OCI-LY3 (cell line): ENCODE data around the gene RESP18.

ENCODE experiments used
- H2AFZ ChIP-seq: fragments of 200-600, 300-600 bp; shearing (Covaris generic); 2 replicates; pipeline ENCODE4 v1.6.0; 2014; ENCODE audit warnings: antibody characterized with exemption, low read depth, low read length
- H3K27ac ChIP-seq: fragments of 200-600, 300-600 bp; sonication (generic); 2 replicates; pipeline ENCODE4 v1.5.1; 2014; ENCODE audit warnings: mild to moderate bottlenecking, low read length, moderate library complexity, mixed read lengths
- H3K27me3 ChIP-seq: fragments of 200-600, 300-600 bp; sonication (generic); 2 replicates; pipeline ENCODE4 v1.6.1; 2014; ENCODE audit warnings: low read depth, low read length, mixed read lengths
- H3K36me3 ChIP-seq: fragments of 200-600, 300-600 bp; sonication (generic); replicated peaks from 2 replicates; pipeline ENCODE3; 2014; ENCODE audit warnings: low read depth, low read length, mixed read lengths
- H3K4me1 ChIP-seq: fragments of 300-600, 200-600 bp; sonication (generic); 2 replicates; pipeline ENCODE4 v1.6.1; 2014; ENCODE audit warnings: low read length, mixed read lengths
- H3K4me2 ChIP-seq: fragments of 200-600, 300-600 bp; sonication (generic); 2 replicates; pipeline ENCODE4 v1.6.1; 2014; ENCODE audit warnings: low read length, mixed read lengths
- H3K4me3 ChIP-seq: fragments of 300-600, 200-600 bp; sonication (generic); 2 replicates; pipeline ENCODE4 v1.5.1; 2014; ENCODE audit warnings: antibody characterized with exemption, mild to moderate bottlenecking, low read length, moderate library complexity
- H3K79me2 ChIP-seq: fragments of 300-600, 200-600 bp; shearing (Covaris generic); 2 replicates; pipeline ENCODE4 v1.6.1; 2014; ENCODE audit warnings: mild to moderate bottlenecking, low read length, mixed read lengths
- H3K9ac ChIP-seq: fragments of 300-600, 200-600 bp; shearing (Covaris generic); 2 replicates; pipeline ENCODE4 v1.6.0; 2014; ENCODE audit warnings: mild to moderate bottlenecking, low read length, moderate library complexity
- H3K9me3 ChIP-seq: fragments of 200-600, 300-600 bp; shearing (Covaris generic); 2 replicates; pipeline ENCODE4 v1.6.1; 2014; ENCODE audit warnings: low read length, mixed read lengths; ENCODE audit not compliant: insufficient read depth
- H4K20me1 ChIP-seq: fragments of 200-600, 300-600 bp; sonication (generic); 2 replicates; pipeline ENCODE4 v1.6.1; 2016; ENCODE audit warnings: low read length, mixed read lengths; ENCODE audit not compliant: insufficient read depth
- EZH2phosphoT487 ChIP-seq: fragments of 200-600 bp; shearing (Covaris generic); IDR thresholded peaks from 2 replicates; pipeline ENCODE4 v1.6.1; 2018; ENCODE audit warnings: antibody characterized with exemption, mixed run types, low read depth
- TF ChIP-seq, protein P1 (sequence below): fragments of 200-600, 300-600 bp; sonication (generic); IDR thresholded peaks from 2 replicates; pipeline ENCODE4 v1.5.1; 2014; ENCODE audit warnings: antibody characterized with exemption, low read length, low read depth

The RESP18 gene

DNA sequence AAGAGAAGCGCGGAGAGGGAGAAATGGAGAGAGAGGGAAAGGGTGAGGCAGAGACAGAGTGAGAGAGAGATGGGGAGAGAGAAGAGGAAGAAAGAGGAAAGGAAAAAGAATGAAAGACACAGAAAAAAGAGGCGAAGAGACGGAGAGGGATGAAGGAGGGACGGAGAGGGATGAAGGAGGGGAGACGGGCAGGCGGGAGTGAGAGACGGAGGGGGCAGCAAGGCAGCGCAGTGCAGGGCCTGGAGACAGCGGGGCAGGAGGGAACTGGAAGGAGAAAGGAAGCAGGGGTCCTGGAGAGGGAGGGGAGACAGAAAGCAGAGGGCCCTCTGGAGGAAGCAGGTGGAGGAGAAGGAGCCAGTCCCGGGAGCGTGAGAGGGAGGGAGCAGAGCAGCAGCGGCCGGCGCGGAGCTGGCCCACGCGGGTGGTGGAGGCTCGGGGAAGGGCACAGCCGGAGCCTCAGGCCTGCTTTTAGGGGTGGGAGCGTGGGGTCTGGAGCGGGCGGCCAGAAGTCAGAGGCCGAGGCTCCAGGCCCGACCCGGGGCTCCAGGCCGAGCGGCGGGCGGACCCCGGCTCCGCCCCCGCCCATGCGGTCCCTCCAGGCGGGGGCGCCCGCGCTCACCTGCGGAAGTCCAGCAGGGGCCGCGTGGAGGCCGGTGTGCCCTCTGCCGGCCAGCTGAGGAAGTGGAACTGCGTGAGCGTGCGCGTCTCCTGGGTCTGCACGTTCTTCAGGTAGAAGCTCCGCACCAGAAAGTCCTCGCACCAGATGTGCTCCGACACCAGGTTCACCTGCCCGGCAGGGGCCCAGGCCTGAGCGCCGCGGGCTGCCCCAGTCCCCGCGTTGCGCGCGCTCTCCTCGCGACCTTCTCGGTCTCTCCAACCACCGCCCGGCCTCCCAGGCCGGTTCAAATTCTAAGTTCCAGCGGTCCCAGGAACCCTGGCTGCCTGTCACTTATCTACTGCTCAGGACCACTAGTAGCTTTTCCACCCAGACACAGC lies 37.9 kb downstream of the RESP18 start:
- H3K27ac ChIP-seq = no peak overlapping the region
- H3K4me3 ChIP-seq = peak overlapping the region; percentile 88
- no peaks in the 10 kb centered on the region for H3K9me3 ChIP-seq
- H3K27me3 ChIP-seq = peaks cover 9% of the 10 kb centered on the region; the same call in 1 of the 2 replicates
- H3K79me2 ChIP-seq = no peaks in the 10 kb centered on the region
- no peaks in the 10 kb centered on the region for H3K36me3 ChIP-seq
- peaks cover 10% of the 10 kb centered on the region for H3K4me1 ChIP-seq
- TF ChIP-seq, protein P1, sequence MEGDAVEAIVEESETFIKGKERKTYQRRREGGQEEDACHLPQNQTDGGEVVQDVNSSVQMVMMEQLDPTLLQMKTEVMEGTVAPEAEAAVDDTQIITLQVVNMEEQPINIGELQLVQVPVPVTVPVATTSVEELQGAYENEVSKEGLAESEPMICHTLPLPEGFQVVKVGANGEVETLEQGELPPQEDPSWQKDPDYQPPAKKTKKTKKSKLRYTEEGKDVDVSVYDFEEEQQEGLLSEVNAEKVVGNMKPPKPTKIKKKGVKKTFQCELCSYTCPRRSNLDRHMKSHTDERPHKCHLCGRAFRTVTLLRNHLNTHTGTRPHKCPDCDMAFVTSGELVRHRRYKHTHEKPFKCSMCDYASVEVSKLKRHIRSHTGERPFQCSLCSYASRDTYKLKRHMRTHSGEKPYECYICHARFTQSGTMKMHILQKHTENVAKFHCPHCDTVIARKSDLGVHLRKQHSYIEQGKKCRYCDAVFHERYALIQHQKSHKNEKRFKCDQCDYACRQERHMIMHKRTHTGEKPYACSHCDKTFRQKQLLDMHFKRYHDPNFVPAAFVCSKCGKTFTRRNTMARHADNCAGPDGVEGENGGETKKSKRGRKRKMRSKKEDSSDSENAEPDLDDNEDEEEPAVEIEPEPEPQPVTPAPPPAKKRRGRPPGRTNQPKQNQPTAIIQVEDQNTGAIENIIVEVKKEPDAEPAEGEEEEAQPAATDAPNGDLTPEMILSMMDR = peak; percentile 82
- no peak for TF ChIP-seq EZH2phosphoT487
- H3K4me2 ChIP-seq = peak overlapping the region; percentile 92
- no peaks in the 10 kb centered on the region for H4K20me1 ChIP-seq
- H2AFZ ChIP-seq = peak overlapping the region; percentile 98
- peak overlapping the region; percentile 74 for H3K9ac ChIP-seq

DNA sequence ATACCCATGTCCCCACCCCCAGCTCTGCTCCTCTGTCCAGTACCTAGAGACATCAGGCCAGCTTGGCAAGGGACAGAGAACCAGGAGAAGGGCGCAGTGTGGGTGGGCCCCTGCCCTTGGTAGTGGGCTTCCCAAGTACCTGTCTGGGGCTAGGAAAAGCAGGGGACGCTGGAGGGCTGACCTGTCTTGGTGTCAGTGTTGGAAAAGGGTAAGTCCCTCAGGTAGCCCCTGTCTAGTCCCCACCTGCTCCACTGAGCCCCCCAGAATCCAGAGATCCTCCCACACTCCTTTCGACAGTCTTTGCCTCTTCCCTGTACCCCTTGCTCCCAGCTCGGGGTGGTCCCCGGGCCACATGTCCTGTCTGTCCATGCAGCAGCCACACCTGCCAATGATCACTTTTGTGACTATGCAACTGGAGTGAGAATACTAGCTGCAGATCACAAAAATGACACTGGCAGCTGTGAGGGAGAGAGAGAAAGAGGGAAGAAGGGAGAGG lies 38.8 kb downstream of the RESP18 start:
- Histone ChIP-seq H3K9ac (no peak overlapping the region), H2AFZ (no peak overlapping the region), H3K4me2 (peak overlapping the region; percentile 91)

DNA sequence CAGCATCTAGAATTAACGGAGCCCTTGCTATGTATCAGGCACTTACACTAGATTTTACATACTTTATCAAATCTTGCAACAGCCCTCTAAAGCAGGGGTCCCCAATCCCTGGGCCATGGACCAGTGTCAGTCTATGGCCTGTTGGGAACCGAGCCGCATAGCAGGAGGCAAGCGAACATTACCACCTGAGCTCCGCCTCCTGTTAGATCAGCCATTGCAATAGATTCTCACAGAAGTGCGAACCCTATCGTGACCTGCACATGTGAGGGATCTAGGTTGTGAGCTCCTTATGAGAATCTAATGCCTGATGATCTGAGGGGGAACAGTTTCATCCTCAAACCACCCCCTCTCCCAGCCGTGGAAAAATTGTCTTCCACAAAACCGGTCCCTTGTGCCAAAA lies 39.9 kb downstream of the RESP18 start:
- H3K27ac ChIP-seq = no peak overlapping the region
- H3K4me1 ChIP-seq = peaks cover 6% of the 10 kb centered on the region; the same call in 1 of the 2 replicates
- H3K9me3 ChIP-seq = no peaks in the 10 kb centered on the region
- 0 out of 2 replicates have a peak, but pooled peaks cover 4% of the 10 kb centered on the region for H3K27me3 ChIP-seq
- H3K4me3 ChIP-seq = no peak overlapping the region
- no peaks in the 10 kb centered on the region for H3K79me2 ChIP-seq
- H3K36me3 ChIP-seq = no peaks in the 10 kb centered on the region
- no peaks in the 10 kb centered on the region for H4K20me1 ChIP-seq
- H2AFZ ChIP-seq = no peak overlapping the region
- no peak overlapping the region for H3K4me2 ChIP-seq
- TF ChIP-seq, protein P1 = no peak
- no peak for TF ChIP-seq EZH2phosphoT487
- no peak overlapping the region for H3K9ac ChIP-seq

More for the DNA sequence above, 38.8 kb downstream of the RESP18 start:
- no peaks in the 10 kb centered on the region for H4K20me1 ChIP-seq
- no peaks in the 10 kb centered on the region for H3K36me3 ChIP-seq
- no peaks in the 10 kb centered on the region for H3K79me2 ChIP-seq
- no peak for TF ChIP-seq EZH2phosphoT487
- TF ChIP-seq, protein P1 = no peak
- H3K27ac ChIP-seq = no peak overlapping the region
- peaks cover 6% of the 10 kb centered on the region for H3K4me1 ChIP-seq
- H3K27me3 ChIP-seq = 0 out of 2 replicates have a peak, but pooled peaks cover 4% of the 10 kb centered on the region
- no peaks in the 10 kb centered on the region for H3K9me3 ChIP-seq
- peak overlapping the region; percentile 88 for H3K4me3 ChIP-seq

DNA sequence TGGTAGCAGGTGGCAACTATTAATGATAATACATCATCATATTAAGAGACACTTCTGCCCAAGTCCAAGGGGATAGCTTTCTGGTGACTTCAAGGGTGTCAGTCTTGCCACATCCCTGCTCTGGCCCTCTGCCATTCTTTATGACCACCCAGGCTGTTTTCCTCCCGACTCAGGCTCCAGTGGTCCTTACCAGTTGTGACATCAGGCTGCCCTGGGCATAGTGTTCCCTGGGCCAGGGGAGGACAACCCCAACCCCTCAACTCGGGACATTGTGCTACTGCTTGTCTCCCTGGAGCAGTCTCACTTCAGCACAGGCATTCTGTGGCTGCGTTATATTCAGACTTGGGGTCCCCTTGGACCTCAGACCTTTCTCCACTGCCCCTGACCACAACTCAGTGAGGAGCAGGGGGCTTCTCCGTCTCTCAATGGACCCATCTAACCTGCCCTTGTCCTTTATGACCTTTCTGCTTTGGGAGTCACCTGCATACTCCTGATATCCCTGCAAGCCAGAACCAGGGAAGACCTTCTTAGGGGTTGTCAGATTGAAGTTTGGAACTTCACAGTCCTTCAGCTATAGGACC lies 40.5 kb downstream of the RESP18 start:
- no peak overlapping the region for H2AFZ ChIP-seq

More for the DNA sequence above, 40.5 kb downstream of the RESP18 start:
- Histone ChIP-seq H3K9ac (no peak overlapping the region), H3K9me3 (no peaks in the 10 kb centered on the region), H4K20me1 (no peaks in the 10 kb centered on the region), H3K27me3 (0 out of 2 replicates have a peak, but pooled peaks cover 4% of the 10 kb centered on the region), H3K27ac (no peak overlapping the region), H3K79me2 (no peaks in the 10 kb centered on the region), H3K4me3 (no peak overlapping the region), H3K36me3 (no peaks in the 10 kb centered on the region), H3K4me1 (peaks cover 6% of the 10 kb centered on the region; the same call in 1 of the 2 replicates), H3K4me2 (no peak overlapping the region)
- TF ChIP-seq EZH2phosphoT487 = no peak
- TF ChIP-seq, protein P1 = no peak
